Measurements from ENCODE around the gene PRRX2.
A peak's percentile ranks its signal among the peaks of the same experiment; 100 is the strongest.

Gene PRRX2

DNA sequence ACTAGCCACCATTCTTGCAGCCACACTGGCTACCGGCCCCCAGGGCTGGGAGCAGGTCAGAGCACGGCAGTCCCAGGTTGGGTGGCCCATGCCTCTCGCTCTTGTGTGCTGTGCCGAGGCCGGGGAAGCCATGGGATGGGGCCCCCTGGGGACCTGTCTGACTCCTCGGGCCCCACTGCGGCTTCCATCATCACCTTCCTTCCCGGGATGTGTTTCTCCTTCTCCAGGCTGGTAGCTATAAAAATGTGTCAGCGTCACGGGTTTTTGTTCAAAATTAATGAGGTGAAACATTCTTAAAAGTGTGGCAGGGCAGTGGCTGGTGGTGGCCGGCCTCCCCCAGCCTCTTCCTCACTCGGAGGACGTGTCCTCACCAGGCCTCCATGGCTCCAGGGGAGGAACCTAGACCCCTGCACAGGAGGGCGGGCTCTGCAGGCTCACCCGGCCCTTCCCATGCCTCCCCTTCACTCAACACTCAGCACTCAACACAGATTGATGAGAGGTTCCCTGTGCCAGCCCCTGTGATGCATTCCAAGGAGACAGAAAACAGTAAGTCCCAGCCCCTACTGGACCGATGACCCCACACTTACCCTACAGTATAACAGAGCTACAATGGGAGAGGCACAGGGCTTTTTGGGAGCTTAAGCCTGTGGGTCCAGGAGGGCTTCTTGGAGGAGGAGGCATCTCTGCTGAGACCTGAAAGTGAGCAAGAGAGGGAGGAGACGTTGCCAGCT, 44.2 kb downstream of the PRRX2 start:
- DNase-seq (ENCODE audit: low spot score) = no peak

DNA sequence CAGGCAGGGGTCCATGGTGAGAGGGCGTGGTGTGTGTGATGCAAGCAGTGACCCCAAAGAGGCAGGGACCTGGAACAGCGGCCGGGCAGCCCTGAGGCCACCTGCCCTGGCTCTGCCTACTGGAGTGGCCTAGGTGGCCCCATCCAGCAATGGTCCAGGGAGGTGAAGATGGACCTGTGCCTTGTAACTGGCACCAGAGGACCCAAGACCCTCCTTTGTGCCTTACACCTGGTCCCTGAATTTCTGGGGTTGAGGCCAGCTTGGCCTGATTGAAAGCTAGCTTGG, 44.7 kb downstream of the PRRX2 start:
- DNase-seq (ENCODE audit: low spot score) = no peak

DNA sequence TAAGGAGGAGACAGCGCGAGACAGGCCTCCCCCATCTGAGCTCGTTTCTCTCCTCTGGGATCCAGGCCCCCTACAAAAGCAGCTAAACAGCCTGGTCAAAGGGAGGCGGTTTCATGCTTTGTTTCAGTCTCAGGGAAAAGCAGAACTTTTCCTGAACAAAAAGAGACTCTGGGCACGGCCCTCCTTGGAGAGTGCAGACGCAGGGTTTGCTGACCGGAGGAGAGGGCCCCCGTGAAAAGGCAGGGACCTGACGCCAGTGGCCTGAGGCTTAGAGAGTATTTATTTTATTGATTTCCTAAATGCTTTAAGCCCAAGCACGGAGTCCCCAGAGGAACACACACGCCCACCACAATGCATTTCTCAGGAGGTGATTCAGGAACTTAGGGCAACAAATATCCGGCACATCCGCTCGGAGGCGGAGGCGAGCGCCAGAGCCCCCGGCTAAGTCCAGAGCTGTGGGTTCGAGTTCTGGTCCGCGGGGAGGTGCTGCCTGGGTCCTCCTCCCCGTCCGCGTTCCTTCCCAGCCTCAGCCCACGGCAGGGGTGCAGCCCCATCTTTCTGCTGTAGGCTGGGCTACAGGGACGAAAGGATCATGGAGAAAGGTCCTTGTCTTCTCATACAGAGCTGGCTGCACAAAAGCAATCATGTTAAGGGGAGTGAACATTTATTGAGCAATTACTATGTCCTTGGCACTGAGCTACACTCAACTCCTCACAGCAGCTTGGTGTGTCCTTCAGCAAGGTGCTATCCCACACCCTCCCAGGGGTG, 47.4 kb downstream of the PRRX2 start:
- DNase-seq (ENCODE audit: low spot score) = no peak

GRCh38 chr9:129713402-129713679, 47.9 kb downstream of the PRRX2 start:
- DNase-seq (ENCODE audit: low spot score) = no peak

DNA sequence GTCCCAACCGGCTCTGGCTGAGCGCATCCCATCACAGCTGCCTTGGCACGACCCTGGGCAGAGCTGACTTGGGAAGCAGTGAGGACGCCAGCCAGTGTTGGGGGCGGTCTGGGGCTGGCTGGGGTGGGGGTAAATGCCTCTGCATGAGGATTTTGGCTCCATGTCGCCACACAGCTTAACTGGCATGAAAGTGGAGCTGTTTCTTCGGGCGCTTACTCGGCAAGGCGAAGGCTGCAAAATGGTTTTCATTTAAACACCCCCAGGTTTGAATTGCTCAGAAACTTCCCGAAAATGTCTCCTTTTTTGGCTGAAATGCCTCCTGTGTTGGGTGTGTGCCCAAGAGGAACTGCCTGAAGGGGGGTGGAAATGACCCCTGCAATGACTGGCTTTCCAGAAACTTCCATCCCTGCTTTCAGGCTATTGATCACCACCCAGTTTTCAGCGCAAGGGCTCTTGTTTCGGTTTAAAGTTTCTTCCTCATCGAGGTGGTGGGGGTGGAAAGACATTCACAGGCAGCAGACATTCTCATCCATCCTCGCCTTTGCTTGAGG, 49.1 kb downstream of the PRRX2 start:
- no peak for DNase-seq (ENCODE audit: low spot score)

GRCh38 chr9:129716091-129716490, 50.6 kb downstream of the PRRX2 start:
- no peak for DNase-seq (ENCODE audit: low spot score)

DNA sequence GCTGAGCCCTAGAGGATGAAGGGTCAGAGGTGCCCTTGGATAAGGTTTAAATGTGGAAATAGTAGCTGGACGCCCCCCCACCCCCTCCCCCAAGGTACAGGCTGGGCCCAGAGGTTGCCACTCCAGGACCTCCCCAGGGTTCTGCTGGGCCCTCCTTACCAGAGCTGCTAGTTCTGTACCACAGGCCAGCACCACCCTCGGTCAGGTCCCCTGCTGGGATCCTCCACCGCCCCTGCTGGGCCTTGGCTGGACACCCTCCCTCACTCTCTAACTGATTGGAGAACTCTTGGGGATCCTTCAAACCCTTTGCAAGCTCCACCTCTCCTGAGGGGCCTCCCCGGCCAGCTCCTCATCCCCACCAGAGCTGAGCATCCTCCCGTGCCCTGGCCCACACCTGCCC, 52.5 kb downstream of the PRRX2 start:
- no peak for DNase-seq (ENCODE audit: low spot score)

DNA sequence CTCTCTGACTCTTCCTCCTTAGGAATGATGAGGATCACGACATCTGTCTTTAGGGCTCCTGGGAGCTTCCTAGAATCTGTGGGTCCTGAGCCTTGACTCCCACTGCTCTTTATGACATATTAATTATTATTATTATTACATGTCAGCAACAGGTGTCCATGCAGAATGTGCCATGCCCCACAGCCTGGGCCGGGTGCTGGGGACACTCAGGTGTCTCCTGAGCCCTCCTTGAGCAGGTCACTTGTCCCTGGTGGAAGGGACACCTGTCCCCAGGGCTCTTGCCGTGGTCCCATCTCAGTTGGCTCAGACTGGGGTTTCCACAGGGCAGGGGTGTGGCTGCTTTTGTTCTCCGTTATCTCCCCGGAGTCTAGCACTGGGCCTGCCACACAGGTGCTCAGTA, 53.2 kb downstream of the PRRX2 start:
- no peak for DNase-seq (ENCODE audit: low spot score)

GRCh38 chr9:129719135-129719534, 53.7 kb downstream of the PRRX2 start:
- DNase-seq (ENCODE audit: low spot score) = no peak

DNA sequence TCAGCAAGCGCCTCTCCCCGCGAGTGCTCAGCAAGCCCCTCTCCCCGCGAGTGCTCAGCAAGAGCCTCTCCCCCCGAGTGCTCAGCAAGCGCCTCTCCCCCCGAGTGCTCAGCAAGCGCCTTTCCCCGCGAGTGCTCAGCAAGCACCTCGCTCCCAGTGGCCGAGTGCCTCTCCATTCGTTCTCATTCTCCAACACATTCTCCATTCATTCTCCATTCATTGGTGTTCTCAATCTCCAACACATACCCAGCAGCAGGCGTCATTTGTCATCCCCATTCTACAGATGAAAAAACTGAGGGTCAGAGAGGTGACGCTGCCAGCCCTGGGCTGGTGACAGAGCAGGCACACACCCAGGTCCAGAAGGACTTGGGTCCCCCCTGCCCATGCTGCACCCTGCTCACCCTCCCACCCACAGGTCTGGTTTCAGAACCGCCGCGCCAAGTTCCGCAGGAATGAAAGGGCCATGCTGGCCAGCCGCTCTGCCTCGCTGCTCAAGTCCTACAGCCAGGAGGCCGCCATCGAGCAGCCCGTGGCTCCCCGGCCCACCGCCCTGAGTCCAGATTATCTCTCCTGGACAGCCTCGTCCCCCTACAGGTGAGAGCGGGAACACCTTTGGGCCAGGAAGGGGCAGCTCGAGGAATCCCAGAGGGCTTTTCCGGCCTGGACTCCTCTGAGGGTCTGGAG, 54.9 kb downstream of the PRRX2 start:
- no peak for DNase-seq (ENCODE audit: low spot score)

GRCh38 chr9:129720865-129721545, 55.6 kb downstream of the PRRX2 start:
- no peak for DNase-seq (ENCODE audit: low spot score)

GRCh38 chr9:129722913-129723312, 57.5 kb downstream of the PRRX2 start:
- DNase-seq (ENCODE audit: low spot score) = no peak

- DNase-seq (ENCODE audit: low spot score) = no peak
Measured at GRCh38 chr9:129724456-129725190, 59.2 kb downstream of the PRRX2 start.

- DNase-seq (ENCODE audit: low spot score) = no peak
Measured at GRCh38 chr9:129725795-129726251, 60.4 kb downstream of the PRRX2 start.

GRCh38 chr9:129726322-129727160, 61.1 kb downstream of the PRRX2 start:
- DNase-seq (ENCODE audit: low spot score) = peak; percentile 71

DNA sequence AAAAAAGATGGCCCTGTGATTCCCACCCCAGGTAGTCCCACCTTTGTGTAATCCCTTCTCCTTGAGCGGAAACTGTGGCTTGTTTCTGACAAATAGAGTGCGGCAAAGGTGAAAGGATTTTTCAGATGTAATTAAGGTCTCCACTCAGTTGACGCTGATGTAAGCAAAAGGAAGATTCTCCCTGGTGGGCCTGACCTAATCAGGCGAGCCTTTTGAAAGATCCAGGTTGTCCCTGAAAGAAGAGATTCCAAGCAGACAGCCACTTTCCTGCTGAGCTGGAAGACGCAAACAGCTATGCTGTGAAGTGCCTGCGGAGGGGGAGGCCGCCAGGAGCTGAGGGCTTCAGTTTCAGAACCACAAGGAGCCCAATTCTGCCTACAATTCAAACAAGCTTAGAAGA, 63.3 kb downstream of the PRRX2 start:
- DNase-seq (ENCODE audit: low spot score) = no peak

DNA sequence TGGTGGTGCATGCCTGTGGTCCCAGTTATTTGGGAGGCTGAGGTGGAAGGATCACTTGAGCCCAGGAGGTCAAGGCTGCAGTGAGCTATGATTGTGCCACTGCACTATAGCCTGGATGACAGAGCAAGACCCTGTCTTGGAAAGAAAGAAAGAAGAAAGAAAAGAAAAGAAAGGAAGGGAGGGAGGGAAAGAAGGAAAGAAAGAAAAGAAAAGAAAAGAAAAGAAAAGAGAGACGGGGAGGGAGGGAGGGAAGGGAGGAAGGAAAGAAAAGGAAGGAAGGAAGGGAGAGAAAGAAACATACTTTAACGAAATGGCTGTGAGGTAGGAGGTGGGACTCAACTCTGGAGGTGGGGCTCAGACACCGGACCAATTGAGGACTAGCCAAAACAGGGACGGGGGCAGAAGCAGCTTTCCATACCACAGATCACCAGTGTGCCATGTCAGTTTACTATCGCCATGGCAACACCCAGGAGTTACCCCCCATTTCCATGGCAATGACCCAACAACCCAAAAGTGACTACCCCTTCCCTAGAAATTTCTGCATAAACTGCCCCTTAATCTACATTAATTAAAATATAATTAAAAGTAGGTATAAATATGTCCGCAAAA, 66.1 kb downstream of the PRRX2 start:
- DNase-seq (ENCODE audit: low spot score) = no peak

GRCh38 chr9:129732100-129732499, 66.7 kb downstream of the PRRX2 start:
- DNase-seq (ENCODE audit: low spot score) = no peak

- DNase-seq (ENCODE audit: low spot score) = no peak
Measured at GRCh38 chr9:129732946-129733631, 67.6 kb downstream of the PRRX2 start.

- DNase-seq (ENCODE audit: low spot score) = no peak
Measured at GRCh38 chr9:129733632-129733953, 68.1 kb downstream of the PRRX2 start.
